ENCODE measurements around the gene PDE2A. TPM values are rescaled to one million over a fixed set of nuclear protein-coding genes. Genes with fewer than 3 reads are reported as not detected.

Gene PDE2A
- total and polyA plus RNA-seq, 2 donors from 2014 or later: 12.6 to 42.0 TPM

DNA sequence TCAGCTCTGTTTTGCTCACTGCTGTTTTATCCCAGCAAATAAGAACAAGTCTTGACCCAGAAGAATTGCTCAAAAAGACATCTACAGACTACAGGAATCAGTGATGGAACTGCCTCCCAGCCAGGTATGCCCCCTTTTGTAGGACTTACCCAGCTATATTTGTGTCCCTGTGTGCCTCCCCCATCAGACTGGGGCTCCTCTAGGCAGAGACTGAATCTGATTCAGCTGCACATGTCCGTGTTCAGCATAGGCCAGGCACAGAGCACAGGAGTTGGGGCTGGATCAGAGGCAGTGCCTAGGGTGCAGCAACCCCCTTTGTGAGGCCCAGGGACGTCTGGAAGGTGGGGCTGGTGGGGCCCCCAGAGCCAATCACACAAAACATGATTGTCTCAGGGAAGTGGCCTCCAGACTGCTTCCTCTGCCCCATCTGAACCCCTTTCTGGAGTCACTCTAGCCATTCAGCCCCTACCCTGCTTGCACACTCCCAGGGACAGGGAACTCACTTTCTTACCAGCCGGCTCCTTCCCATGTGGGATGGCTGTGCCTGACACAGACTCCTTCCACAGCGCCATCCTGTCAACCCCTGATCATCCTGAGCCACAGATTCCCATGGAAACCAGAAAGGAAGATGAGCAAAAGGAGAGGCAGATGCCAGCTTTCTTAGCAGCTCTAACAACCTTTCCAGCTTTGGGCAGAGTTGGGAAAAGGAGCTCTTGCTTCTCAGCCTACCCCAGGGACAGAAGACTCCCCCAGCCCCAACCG, 24.8 kb downstream of the PDE2A start:
- Histone ChIP-seq H3K4me1 (ENCODE audit: control insufficient read depth in 2 of 3, insufficient read depth in 2 of 3, low read depth in 1 of 3, low read length in 3 of 3) (no peaks in the 10 kb centered on the region), H3K27me3 (ENCODE audit: control insufficient read depth, insufficient read depth, low read length) (no peaks in the 10 kb centered on the region), H3K4me3 (ENCODE audit: low read length in 3 of 3) (no peak overlapping the region), H3K9me3 (ENCODE audit: control insufficient read depth in 2 of 3, insufficient read depth in 1 of 3, low read length in 3 of 3) (no peaks in the 10 kb centered on the region), H3K27ac (ENCODE audit: low read depth in 2 of 2, low read length in 2 of 2) (no peak overlapping the region), H3K9ac (ENCODE audit: low read length in 3 of 3) (no peak overlapping the region), H3K36me3 (ENCODE audit: control insufficient read depth in 2 of 3, insufficient read depth in 3 of 3, low read length in 3 of 3) (no peaks in the 10 kb centered on the region)
- FAIRE-seq (no peak), DNase-seq (no peak)
- TF ChIP-seq, protein P1, sequence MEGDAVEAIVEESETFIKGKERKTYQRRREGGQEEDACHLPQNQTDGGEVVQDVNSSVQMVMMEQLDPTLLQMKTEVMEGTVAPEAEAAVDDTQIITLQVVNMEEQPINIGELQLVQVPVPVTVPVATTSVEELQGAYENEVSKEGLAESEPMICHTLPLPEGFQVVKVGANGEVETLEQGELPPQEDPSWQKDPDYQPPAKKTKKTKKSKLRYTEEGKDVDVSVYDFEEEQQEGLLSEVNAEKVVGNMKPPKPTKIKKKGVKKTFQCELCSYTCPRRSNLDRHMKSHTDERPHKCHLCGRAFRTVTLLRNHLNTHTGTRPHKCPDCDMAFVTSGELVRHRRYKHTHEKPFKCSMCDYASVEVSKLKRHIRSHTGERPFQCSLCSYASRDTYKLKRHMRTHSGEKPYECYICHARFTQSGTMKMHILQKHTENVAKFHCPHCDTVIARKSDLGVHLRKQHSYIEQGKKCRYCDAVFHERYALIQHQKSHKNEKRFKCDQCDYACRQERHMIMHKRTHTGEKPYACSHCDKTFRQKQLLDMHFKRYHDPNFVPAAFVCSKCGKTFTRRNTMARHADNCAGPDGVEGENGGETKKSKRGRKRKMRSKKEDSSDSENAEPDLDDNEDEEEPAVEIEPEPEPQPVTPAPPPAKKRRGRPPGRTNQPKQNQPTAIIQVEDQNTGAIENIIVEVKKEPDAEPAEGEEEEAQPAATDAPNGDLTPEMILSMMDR (IDR thresholded peaks at IDR 0.05; ENCODE audit: borderline replicate concordance, extremely low read depth, insufficient read depth): no peak
- intact Hi-C loops (cut with DNase I): no loop called here

DNA sequence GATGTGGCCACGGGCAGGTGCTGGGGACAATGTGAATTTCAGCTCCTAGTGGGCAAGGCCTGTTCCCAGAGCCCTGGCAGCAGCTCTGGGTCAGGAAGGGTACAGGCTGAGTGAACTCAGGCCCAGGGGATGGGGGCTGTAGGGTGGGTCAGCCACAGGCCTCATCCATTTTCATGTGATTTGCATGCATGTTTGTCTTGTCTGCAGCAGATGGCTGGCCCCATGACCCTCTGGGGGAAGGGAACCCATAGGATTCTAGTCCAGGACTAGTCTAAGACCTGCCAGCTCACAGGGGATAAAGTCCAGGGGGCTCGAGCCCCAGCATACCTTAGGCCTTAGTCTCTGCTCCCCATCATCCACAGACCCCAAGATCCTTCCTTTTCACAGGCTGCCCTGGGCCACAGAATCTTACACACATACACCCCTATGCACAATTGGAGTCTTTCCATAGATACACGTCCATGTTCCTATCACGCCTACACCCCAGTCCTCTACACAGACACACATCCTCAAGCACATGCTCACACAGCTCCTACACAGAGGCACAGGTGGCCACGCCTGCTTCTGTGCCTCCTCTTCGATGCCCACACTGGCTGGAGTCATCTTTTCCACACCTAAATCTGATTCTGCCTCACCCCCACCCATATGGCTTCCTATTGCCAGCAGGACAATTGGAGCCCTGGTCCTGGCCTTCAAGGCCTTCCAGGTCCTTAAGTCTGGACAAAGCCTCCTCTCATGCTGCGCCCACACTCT, 25.7 kb downstream of the PDE2A start:
- TF ChIP-seq, protein P1 (IDR thresholded peaks at IDR 0.05; ENCODE audit: borderline replicate concordance, extremely low read depth, insufficient read depth): no peak
- Histone ChIP-seq H3K27ac (ENCODE audit: low read depth in 2 of 2, low read length in 2 of 2) (no peak overlapping the region), H3K4me1 (ENCODE audit: control insufficient read depth in 2 of 3, insufficient read depth in 2 of 3, low read depth in 1 of 3, low read length in 3 of 3) (no peaks in the 10 kb centered on the region), H3K9me3 (ENCODE audit: control insufficient read depth in 2 of 3, insufficient read depth in 1 of 3, low read length in 3 of 3) (no peaks in the 10 kb centered on the region), H3K4me3 (ENCODE audit: low read length in 3 of 3) (no peak overlapping the region), H3K36me3 (ENCODE audit: control insufficient read depth in 2 of 3, insufficient read depth in 3 of 3, low read length in 3 of 3) (no peaks in the 10 kb centered on the region), H3K27me3 (ENCODE audit: control insufficient read depth, insufficient read depth, low read length) (no peaks in the 10 kb centered on the region), H3K9ac (ENCODE audit: low read length in 3 of 3) (no peak overlapping the region)
- FAIRE-seq: no peak
- no peak for DNase-seq
- intact Hi-C loops (cut with DNase I): no loop called here

DNA sequence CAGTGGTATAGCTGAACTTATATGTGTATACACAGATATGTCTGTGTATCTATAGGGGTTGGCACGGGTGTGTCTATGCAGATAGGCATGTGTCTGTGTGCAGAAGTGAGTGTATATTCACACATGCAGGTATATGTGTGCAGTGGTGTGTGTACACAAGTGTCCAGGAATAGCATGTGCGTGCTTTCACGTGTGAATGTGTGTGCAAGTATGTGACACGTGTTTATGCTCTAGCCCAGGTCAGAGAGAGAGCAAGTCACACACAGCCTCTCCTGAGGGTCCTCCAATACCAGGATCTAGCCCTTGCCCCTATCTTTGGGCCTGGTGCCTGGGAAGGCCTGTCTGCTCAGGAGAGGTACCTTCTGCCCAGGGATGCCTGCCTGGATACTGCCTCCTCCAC, 26.3 kb downstream of the PDE2A start:
- intact Hi-C loops (cut with DNase I): no loop called here
- TF ChIP-seq, protein P1 (IDR thresholded peaks at IDR 0.05; ENCODE audit: borderline replicate concordance, extremely low read depth, insufficient read depth): no peak
- Histone ChIP-seq H3K4me3 (ENCODE audit: low read length in 3 of 3) (no peak overlapping the region), H3K9ac (ENCODE audit: low read length in 3 of 3) (no peak overlapping the region), H3K36me3 (ENCODE audit: control insufficient read depth in 2 of 3, insufficient read depth in 3 of 3, low read length in 3 of 3) (no peaks in the 10 kb centered on the region), H3K9me3 (ENCODE audit: control insufficient read depth in 2 of 3, insufficient read depth in 1 of 3, low read length in 3 of 3) (no peaks in the 10 kb centered on the region), H3K27me3 (ENCODE audit: control insufficient read depth, insufficient read depth, low read length) (no peaks in the 10 kb centered on the region), H3K4me1 (ENCODE audit: control insufficient read depth in 2 of 3, insufficient read depth in 2 of 3, low read depth in 1 of 3, low read length in 3 of 3) (no peaks in the 10 kb centered on the region), H3K27ac (ENCODE audit: low read depth in 2 of 2, low read length in 2 of 2) (no peak overlapping the region)
- FAIRE-seq: no peak
- DNase-seq: no peak
